H1 (cell line): ENCODE data around the gene UROC1. TPM values are rescaled to one million over a fixed set of nuclear protein-coding genes. Genes with fewer than 3 reads are reported as not detected.

ENCODE experiments used
- CTCF ChIA-PET: fragments of 300-600 bp; sonication (Branson Sonifier 250); formaldehyde crosslinking; loops from one replicate; lab custom pipeline; 2021; ENCODE audit not compliant: partially characterized antibody; lab: Charles Lee
- POLR2A ChIA-PET: fragments of 300-600 bp; sonication (Branson Sonifier 250); formaldehyde crosslinking; loops from one replicate; lab custom pipeline; 2021; ENCODE audit warnings: inconsistent platforms; ENCODE audit not compliant: partially characterized antibody; lab: Charles Lee
- DNase-seq, 2 experiments: peaks; one replicate each; pipeline versions ENCODE4 v3.0.0 to v3.0.0-alpha.2; 2010 to 2022; ENCODE audit warnings: low spot score in 2 of 2, low read depth in 1 of 2, mixed read lengths in 1 of 2
- FAIRE-seq: peaks from 2 replicates; lab custom pipeline; 2011; peaks lifted over from hg19 to GRCh38; lab: Jason Lieb, UNC
- H2AFZ ChIP-seq: 2 replicates; pipeline ENCODE4 v1.8.1; 2012; ENCODE audit warnings: low read length, inconsistent platforms
- H2AK5ac ChIP-seq: 2 replicates; pipeline ENCODE4 v1.6.1; 2013; ENCODE audit warnings: low read depth, low read length
- H2BK120ac ChIP-seq: replicated peaks from 2 replicates; pipeline ENCODE3; 2013; ENCODE audit warnings: low read depth, low read length, inconsistent platforms
- H2BK12ac ChIP-seq: 2 replicates; pipeline ENCODE4 v1.6.1; 2013; ENCODE audit warnings: low read depth, low read length
- H2BK15ac ChIP-seq: 2 replicates; pipeline ENCODE4 v1.6.1; 2013; ENCODE audit warnings: low read length
- H2BK20ac ChIP-seq: 2 replicates; pipeline ENCODE4 v1.6.1; 2013; ENCODE audit warnings: low read length
- H2BK5ac ChIP-seq: 2 replicates; pipeline ENCODE4 v1.6.1; 2013; ENCODE audit warnings: low read depth, low read length
- H3K14ac ChIP-seq: 2 replicates; pipeline ENCODE4 v1.6.1; 2013; ENCODE audit warnings: inconsistent platforms; ENCODE audit not compliant: insufficient read length
- H3K18ac ChIP-seq: 2 replicates; pipeline ENCODE4 v1.6.1; 2013; ENCODE audit warnings: low read length; ENCODE audit errors: extremely low read depth
- H3K23ac ChIP-seq: 2 replicates; pipeline ENCODE4 v1.6.1; 2013; ENCODE audit warnings: inconsistent platforms; ENCODE audit not compliant: insufficient read length
- H3K23me2 ChIP-seq: 2 replicates; pipeline ENCODE4 v1.6.1; 2013; ENCODE audit warnings: low read depth, low read length
- H3K27ac ChIP-seq: 2 replicates; pipeline ENCODE4 v1.6.1; 2011; ENCODE audit warnings: low read depth, low read length, inconsistent platforms
- H3K27me3 ChIP-seq, 4 experiments: replicated peaks in 1 of 4; 1 replicate in 1 of 4; 2 replicates in 3 of 4; pipeline versions ENCODE4 v1.6.1 to v1.8.1; 2011 to 2013; ENCODE audit warnings: low read length in 3 of 4, mild to moderate bottlenecking in 3 of 4, inconsistent platforms in 2 of 4, mixed read lengths in 2 of 4, moderate library complexity in 1 of 4; ENCODE audit not compliant: control insufficient read depth in 3 of 4, insufficient read depth in 3 of 4; ENCODE audit errors: extremely low read depth in 1 of 4
- H3K36me3 ChIP-seq, 4 experiments: 2 replicates each; pipeline versions ENCODE4 v1.6.1 to v1.8.1; 2011 to 2013; ENCODE audit warnings: mild to moderate bottlenecking in 4 of 4, low read length in 3 of 4, moderate library complexity in 2 of 4, control low read depth in 1 of 4, inconsistent platforms in 1 of 4; ENCODE audit not compliant: insufficient read depth in 4 of 4, control insufficient read depth in 2 of 4
- H3K4ac ChIP-seq: replicated peaks from 2 replicates; pipeline ENCODE3; 2013; ENCODE audit warnings: low read length, low read depth, mixed read lengths, inconsistent platforms; ENCODE audit not compliant: insufficient read length
- H3K4me1 ChIP-seq, 4 experiments: replicated peaks in 1 of 4; 1 replicate in 1 of 4; 2 replicates in 3 of 4; pipeline versions ENCODE4 v1.6.1 to v1.8.1; 2011 to 2013; ENCODE audit warnings: low read length in 3 of 4, inconsistent platforms in 2 of 4, mixed read lengths in 1 of 4; ENCODE audit not compliant: insufficient read depth in 4 of 4, control insufficient read depth in 3 of 4
- H3K4me2 ChIP-seq, 2 experiments: 2 replicates each; pipeline versions ENCODE4 v1.6.1 to v1.8.1; 2011 to 2013; ENCODE audit warnings: low read depth in 2 of 2, low read length in 2 of 2, control low read depth in 1 of 2, inconsistent platforms in 1 of 2, mild to moderate bottlenecking in 1 of 2; ENCODE audit not compliant: insufficient read depth in 1 of 2
- H3K4me3 ChIP-seq, 4 experiments: fragments of 200-600, 300-600 bp in 1 of 4; sonication (generic), shearing (Covaris generic), sonication (Bioruptor Twin) in 1 of 4; 2 replicates each; pipeline versions ENCODE4 v1.5.1 to v1.8.1; 2011 to 2016; ENCODE audit warnings: low read length in 4 of 4, low read depth in 3 of 4, control low read depth in 2 of 4, inconsistent platforms in 2 of 4, mild to moderate bottlenecking in 2 of 4, mixed read lengths in 1 of 4, moderate library complexity in 1 of 4; ENCODE audit not compliant: insufficient read depth in 2 of 4; ENCODE audit errors: extremely low read depth in 1 of 4
- H3K56ac ChIP-seq: replicated peaks from 2 replicates; pipeline ENCODE3; 2013; ENCODE audit warnings: low read depth, mild to moderate bottlenecking, mixed read lengths, low read length, inconsistent platforms; ENCODE audit not compliant: insufficient read length
- H3K79me1 ChIP-seq: 2 replicates; pipeline ENCODE4 v1.6.1; 2013; ENCODE audit warnings: low read depth, low read length, control low read depth
- H3K79me2 ChIP-seq, 2 experiments: 2 replicates each; pipeline versions ENCODE4 v1.6.1 to v1.8.1; 2012 to 2013; ENCODE audit warnings: low read length in 2 of 2, mild to moderate bottlenecking in 2 of 2, inconsistent platforms in 1 of 2; ENCODE audit not compliant: insufficient read depth in 2 of 2, control insufficient read depth in 1 of 2
- H3K9ac ChIP-seq, 4 experiments: replicated peaks in 1 of 4; 1 replicate in 1 of 4; 2 replicates in 3 of 4; pipeline versions ENCODE4 v1.6.1 to v1.8.1; 2011 to 2013; ENCODE audit warnings: low read depth in 3 of 4, low read length in 3 of 4, control low read depth in 2 of 4, mild to moderate bottlenecking in 2 of 4, moderate library complexity in 2 of 4, inconsistent platforms in 1 of 4; ENCODE audit errors: extremely low read depth in 1 of 4
- H3K9me3 ChIP-seq, 2 experiments: 2 replicates each; pipeline versions ENCODE4 v1.6.1 to v1.8.1; 2012 to 2013; ENCODE audit warnings: mild to moderate bottlenecking in 2 of 2, moderate library complexity in 2 of 2, control low read depth in 1 of 2, inconsistent platforms in 1 of 2, low read depth in 1 of 2, low read length in 1 of 2, mixed read lengths in 1 of 2; ENCODE audit not compliant: insufficient read depth in 2 of 2
- H4K20me1 ChIP-seq, 2 experiments: replicated peaks in 1 of 2; 2 replicates each; pipeline versions ENCODE3 to v1.8.1; 2011 to 2013; ENCODE audit warnings: inconsistent platforms in 2 of 2, low read length in 2 of 2, mild to moderate bottlenecking in 1 of 2; ENCODE audit not compliant: insufficient read depth in 2 of 2, control insufficient read depth in 1 of 2
- H4K5ac ChIP-seq: 2 replicates; pipeline ENCODE4 v1.6.1; 2013; ENCODE audit warnings: low read length, low read depth, mixed read lengths, inconsistent platforms; ENCODE audit not compliant: insufficient read length
- H4K8ac ChIP-seq: 2 replicates; pipeline ENCODE4 v1.8.0; 2013; ENCODE audit warnings: mild to moderate bottlenecking, moderate library complexity, low read length, inconsistent platforms; ENCODE audit not compliant: insufficient read depth; ENCODE audit errors: extremely low read depth
- H4K91ac ChIP-seq: replicated peaks from 2 replicates; pipeline ENCODE3; 2013; ENCODE audit warnings: low read length, mixed read lengths, inconsistent platforms; ENCODE audit not compliant: insufficient read length
- CBX5 ChIP-seq: fragments of 300-800, 300-1000 bp; sonication (generic); IDR thresholded peaks from 2 replicates; pipeline ENCODE4 v1.7.1; 2016; ENCODE audit warnings: antibody characterized with exemption, low read length, low read depth
- CTCF ChIP-seq, 3 experiments: IDR thresholded peaks; 1 replicate in 2 of 3; 2 replicates in 1 of 3; pipeline versions ENCODE4 v1.5.1 to v1.6.1; 2011; ENCODE audit warnings: low read length in 3 of 3, mild to moderate bottlenecking in 3 of 3, inconsistent platforms in 2 of 3, low read depth in 1 of 3, moderate library complexity in 1 of 3; ENCODE audit not compliant: insufficient read depth in 1 of 3; ENCODE audit errors: control extremely low read depth in 1 of 3
- E2F6 ChIP-seq: IDR thresholded peaks from 2 replicates; pipeline ENCODE4 v1.6.1; 2012; ENCODE audit warnings: inconsistent platforms
- MAFK ChIP-seq: IDR thresholded peaks from 2 replicates; pipeline ENCODE4 v1.6.1; 2012; ENCODE audit warnings: low read depth, mild to moderate bottlenecking, improper control_type of control experiment, low read length
- RAD21 ChIP-seq, 2 experiments: IDR thresholded peaks in 1 of 2; conservative IDR thresholded peaks in 1 of 2; 2 replicates each; pipeline ENCODE4 v1.6.1; 2011; ENCODE audit warnings: low read depth in 2 of 2, low read length in 2 of 2, improper control_type of control experiment in 1 of 2, inconsistent platforms in 1 of 2, mild to moderate bottlenecking in 1 of 2, moderate library complexity in 1 of 2
- SP4 ChIP-seq: IDR thresholded peaks from 2 replicates; pipeline ENCODE4 v1.6.1; 2012; ENCODE audit warnings: low read length, inconsistent platforms
- WGBS, 2 experiments: shearing (Covaris generic) in 1 of 2; methylation state at CpG; one replicate each; pipeline versions ENCODE4 v1.1.6 to v1.1.7; 2013 to 2015; ENCODE audit warnings: low lambda C conversion rate in 2 of 2, mixed read lengths in 2 of 2, inconsistent platforms in 1 of 2, low coverage in 1 of 2, missing lambda C conversion rate in 1 of 2; ENCODE audit not compliant: insufficient replicate concordance in 2 of 2, insufficient coverage in 1 of 2, insufficient read length in 1 of 2; ENCODE audit errors: extremely low coverage in 1 of 2, missing lambda C conversion rate in 1 of 2; 5-methylcytosine and 5-hydroxymethylcytosine counted together
- polyA plus RNA-seq, 7 experiments: library from polyadenylated mRNA; depleted of rRNA in 3 of 7; stranded (reverse) in 5 of 7; unstranded in 2 of 7; fragments of >200 nt in 5 of 7; fragments of 200-250 nt in 2 of 7; gene quantifications; 1 replicate in 5 of 7; 2 replicates in 1 of 7; 4 replicates in 1 of 7; pipeline versions ENCODE4 v1.2.1 to v1.2.3, GENCODE V29; 2011 to 2013; ENCODE audit warnings: missing spikeins in 2 of 7, mixed read lengths in 2 of 7
- total RNA-seq: library from RNA; stranded (reverse); fragmentation: NEBNext Ultra II Directional; extraction: Animal tissue kit (Norgen Biotek cat#: 25700); gene quantifications from 2 replicates; pipeline ENCODE4 v1.2.1, GENCODE V29; 2021

Gene UROC1
- total and polyA plus RNA-seq, 2 of the 8 experiments (the other 6 are each of a cell fraction or from before 2014, with no cell fraction given) = 0.03 TPM; not detected in 1

- H3K23ac ChIP-seq = no peak overlapping the region
- H3K36me3 ChIP-seq = no peaks in the 10 kb centered on the region
- peak overlapping the region; percentile 60; the same call in 1 of the 2 replicates for H2BK12ac ChIP-seq
- H3K18ac ChIP-seq = no peak overlapping the region
- no peak overlapping the region for H3K56ac ChIP-seq
- H2BK5ac ChIP-seq = no peak overlapping the region
- no peaks in the 10 kb centered on the region for H4K20me1 ChIP-seq
- H3K4me1 ChIP-seq = peaks cover 0 to 22% (median 12%) of the 10 kb centered on the region in 4 experiments; a peak in 6 of 7 replicates
- 0 out of 7 replicates have a peak, but pooled peaks cover 0 to 2% (median 0%) of the 10 kb centered on the region in 4 experiments for H3K27me3 ChIP-seq
- no peak overlapping the region for H4K8ac ChIP-seq
- POLR2A ChIA-PET = no interaction called here
- H3K14ac ChIP-seq = no peak overlapping the region
- H3K27ac ChIP-seq = no peak overlapping the region
- H3K79me2 ChIP-seq = no peaks in the 10 kb centered on the region
- 0 out of 2 replicates have a peak, but pooled peaks cover 1% of the 10 kb centered on the region for H3K23me2 ChIP-seq
- H3K4ac ChIP-seq = no peak overlapping the region
- H2BK120ac ChIP-seq = no peak overlapping the region
- FAIRE-seq (no peak), DNase-seq (no peak)
- no peak overlapping the region for H3K9ac ChIP-seq
- no peak overlapping the region for H3K4me2 ChIP-seq
- TF ChIP-seq RAD21 (IDR thresholded peaks at IDR 0.05 in 1 of 2, conservative IDR thresholded peaks at IDR 0.05 in 1 of 2; ENCODE audit: low read depth in 2 of 2, low read length in 2 of 2) (peak in 1 of 2 experiments; percentile 8; a peak in 1 of 4 replicates), SP4 (no peak), CBX5 (no peak), CTCF (IDR thresholded peaks at IDR 0.05; ENCODE audit: control extremely low read depth in 1 of 3, insufficient read depth in 1 of 3, low read depth in 1 of 3, low read length in 3 of 3) (peak in 2 of 3 experiments; percentile 13 to 25; a peak in 1 of 4 replicates), E2F6 (no peak), MAFK (no peak)
- no peak overlapping the region for H2AK5ac ChIP-seq
- H4K91ac ChIP-seq = peak overlapping the region; percentile 25
- H3K79me1 ChIP-seq = no peaks in the 10 kb centered on the region
- H2AFZ ChIP-seq = no peak overlapping the region
- H3K4me3 ChIP-seq = no peak overlapping the region
- peak overlapping the region; percentile 88; the same call in 1 of the 2 replicates for H2BK15ac ChIP-seq
- H4K5ac ChIP-seq = no peak overlapping the region
- WGBS, 2 experiments = 90% methylated on average over 14 of the region's 14 CpGs; no CpG with 5 or more reads in 1 of the 2 experiments
- H2BK20ac ChIP-seq = no peak overlapping the region
- H3K9me3 ChIP-seq = no peaks in the 10 kb centered on the region
- CTCF ChIA-PET = interaction anchor here (1.0 to 5.7 kb wide), 6 partner anchors 10 to 148 kb away, joined by 3 to 49 read pairs (median 6); no protein-coding TSS in a partner anchor
Observed at GRCh38 chr3:126488185-126488584, 29.4 kb downstream of the UROC1 start.
